ENCODE measurements around the gene RAB30. TPM values are rescaled to one million over a fixed set of nuclear protein-coding genes. Genes with fewer than 3 reads are reported as not detected.
A peak's percentile ranks its signal among the peaks of the same experiment; 100 is the strongest.

Gene RAB30
- total RNA-seq, 2 experiments from 2014 or later, result 11.9 to 14.3 TPM

DNA sequence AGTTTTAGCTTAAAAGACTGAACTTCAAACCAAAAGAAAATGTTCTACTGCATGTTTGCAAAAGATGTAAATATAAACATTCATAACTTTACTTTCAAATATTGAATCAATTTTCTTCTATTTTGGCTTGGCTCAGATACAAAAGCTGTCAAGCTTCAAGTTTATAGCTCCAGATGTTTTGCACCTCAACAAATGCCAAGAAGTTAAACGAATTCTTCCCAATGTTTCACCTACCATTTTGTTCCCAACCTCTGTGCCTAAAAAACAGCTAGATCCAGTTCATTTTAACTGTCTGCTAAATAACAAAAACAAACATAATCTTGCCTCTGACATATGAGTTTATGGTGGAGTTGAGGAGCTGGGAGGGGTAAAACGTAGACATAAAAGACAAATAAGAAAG, 76.5 kb downstream of the RAB30 start:
- Mint-ChIP-seq H3K27me3 (no peaks in the 10 kb centered on the region), H3K9me3 (no peaks in the 10 kb centered on the region), H3K27ac (no peak overlapping the region), H3K4me3 (no peak overlapping the region), H3K4me1 (peaks cover 39% of the 10 kb centered on the region), H3K36me3 (peaks cover 22% of the 10 kb centered on the region)
- DNase-seq (no peak), ATAC-seq (ENCODE audit: low read depth) (no peak)
- POLR2A ChIA-PET, result interaction anchor here (0.6 kb wide), 1 partner anchor 142 kb away, joined by 3 read pairs; no protein-coding TSS in a partner anchor

- Mint-ChIP-seq H3K27me3 (no peaks in the 10 kb centered on the region), H3K4me3 (no peak overlapping the region), H3K36me3 (peaks cover 22% of the 10 kb centered on the region), H3K27ac (no peak overlapping the region), H3K9me3 (no peaks in the 10 kb centered on the region), H3K4me1 (peaks cover 39% of the 10 kb centered on the region)
- DNase-seq (no peak), ATAC-seq (ENCODE audit: low read depth) (no peak)
- POLR2A ChIA-PET, result interaction anchor here (0.6 kb wide), 1 partner anchor 142 kb away, joined by 3 read pairs; no protein-coding TSS in a partner anchor
These were observed 77.0 kb downstream of the RAB30 start for GRCh38 chr11:82994604-82995230.

DNA sequence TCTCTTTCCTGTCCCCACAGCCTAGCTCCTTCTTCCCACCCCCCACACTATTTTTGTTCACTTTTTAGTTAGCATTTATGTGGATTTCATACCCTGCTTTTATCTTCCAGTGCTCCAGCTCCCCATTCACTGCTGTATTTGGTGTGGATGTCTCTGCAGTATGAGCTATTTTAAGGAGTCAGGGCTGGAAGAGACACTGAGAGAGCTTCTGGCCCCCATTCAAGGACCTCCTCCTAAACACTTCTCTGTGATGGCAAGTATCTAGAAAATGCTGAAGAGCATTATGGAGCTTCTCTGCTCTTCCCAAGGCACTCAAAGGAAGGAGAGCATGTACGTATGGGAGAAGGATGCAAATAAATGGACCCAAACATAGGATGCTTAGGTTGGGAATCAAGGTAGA, 79.5 kb downstream of the RAB30 start:
- no peak overlapping the region for H3K27ac Mint-ChIP-seq
- H3K9me3 Mint-ChIP-seq, result no peaks in the 10 kb centered on the region
- no peaks in the 10 kb centered on the region for H3K27me3 Mint-ChIP-seq
- no peak overlapping the region for H3K4me3 Mint-ChIP-seq
- DNase-seq, result no peak
- POLR2A ChIA-PET, result interaction anchor here (0.8 kb wide), 2 partner anchors 21 to 79 kb away, joined by 3 read pairs; partner anchors contain the start of gene RAB30
- H3K4me1 Mint-ChIP-seq, result peaks cover 29% of the 10 kb centered on the region
- peaks cover 23% of the 10 kb centered on the region for H3K36me3 Mint-ChIP-seq
- ATAC-seq (ENCODE audit: low read depth), result no peak

- DNase-seq (no peak), ATAC-seq (ENCODE audit: low read depth) (peak; percentile 33)
- peaks cover 19% of the 10 kb centered on the region for H3K4me1 Mint-ChIP-seq
These were observed 81.9 kb downstream of the RAB30 start for GRCh38 chr11:82989628-82990404.

DNA sequence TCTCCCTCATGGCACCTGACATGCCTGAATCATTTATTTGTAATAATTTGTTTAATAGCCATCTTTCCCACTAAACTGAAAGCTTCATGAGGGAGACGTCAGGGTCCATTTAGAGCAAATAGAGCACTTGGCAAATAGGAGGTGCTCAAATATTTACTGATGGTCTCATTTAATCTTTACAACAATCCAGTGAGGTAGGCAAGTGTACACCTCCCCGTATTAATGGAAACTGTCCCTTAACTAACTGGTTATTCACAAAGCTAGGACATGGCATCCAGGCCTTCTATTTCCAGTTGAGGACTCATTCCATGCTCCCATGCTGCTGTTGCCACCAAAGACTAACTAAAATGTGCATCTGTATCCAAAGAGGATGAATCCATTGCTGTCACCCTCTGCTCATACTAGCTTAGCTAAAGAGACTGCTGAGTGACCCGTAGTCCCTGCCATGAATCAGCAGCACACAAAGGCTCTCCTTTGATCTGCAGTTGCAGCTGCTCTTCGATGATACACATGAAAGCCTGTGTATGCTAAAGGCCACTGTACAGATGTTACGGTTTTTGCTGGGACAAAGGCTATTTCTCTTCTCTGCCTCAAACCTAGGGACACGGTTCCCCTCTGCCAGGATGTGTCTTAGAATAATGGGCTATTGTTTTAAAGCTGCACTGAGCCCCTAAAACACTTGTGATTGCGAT, 82.6 kb downstream of the RAB30 start:
- POLR2A ChIA-PET, result no interaction called here
- Mint-ChIP-seq H3K9me3 (no peaks in the 10 kb centered on the region), H3K27ac (no peak overlapping the region), H3K27me3 (no peaks in the 10 kb centered on the region), H3K4me3 (no peak overlapping the region), H3K36me3 (peaks cover 25% of the 10 kb centered on the region), H3K4me1 (peaks cover 13% of the 10 kb centered on the region)
- DNase-seq (no peak), ATAC-seq (ENCODE audit: low read depth) (no peak)

More at GRCh38 chr11:82989628-82990404, 81.9 kb downstream of the RAB30 start:
- Mint-ChIP-seq H3K36me3 (peaks cover 27% of the 10 kb centered on the region), H3K9me3 (no peaks in the 10 kb centered on the region), H3K27ac (no peak overlapping the region), H3K4me3 (no peak overlapping the region), H3K27me3 (no peaks in the 10 kb centered on the region)
- POLR2A ChIA-PET, result no interaction called here

GRCh38 chr11:82987997-82988396, 83.7 kb downstream of the RAB30 start:
- POLR2A ChIA-PET, result interaction anchor here (0.7 kb wide), 1 partner anchor 103 kb away, joined by 3 read pairs; no protein-coding TSS in a partner anchor
- DNase-seq (no peak), ATAC-seq (ENCODE audit: low read depth) (no peak)
- H3K27me3 Mint-ChIP-seq, result no peaks in the 10 kb centered on the region
- H3K9me3 Mint-ChIP-seq, result no peaks in the 10 kb centered on the region
- peaks cover 7% of the 10 kb centered on the region for H3K4me1 Mint-ChIP-seq
- H3K36me3 Mint-ChIP-seq, result peaks cover 18% of the 10 kb centered on the region
- no peak overlapping the region for H3K4me3 Mint-ChIP-seq
- H3K27ac Mint-ChIP-seq, result no peak overlapping the region

DNA sequence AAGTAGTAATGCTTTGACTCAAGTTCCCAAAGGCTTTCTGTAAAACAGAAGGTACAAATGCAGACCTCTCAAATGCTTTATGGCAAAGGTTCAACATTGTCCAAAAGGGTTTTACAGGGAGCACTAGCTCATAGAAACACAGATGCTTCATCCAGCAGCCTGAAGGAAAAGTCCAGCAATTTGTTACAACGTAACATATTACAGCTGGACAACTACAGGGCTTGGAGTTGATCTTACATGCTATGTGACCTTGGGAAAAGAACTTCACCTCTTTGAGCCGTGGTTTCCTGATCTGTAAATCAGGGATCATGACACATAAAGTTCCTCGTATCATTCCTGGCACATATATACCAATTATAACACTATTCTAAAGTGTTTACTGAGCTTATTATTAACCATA, 85.3 kb downstream of the RAB30 start:
- Mint-ChIP-seq H3K4me1 (peaks cover 4% of the 10 kb centered on the region), H3K27me3 (no peaks in the 10 kb centered on the region), H3K27ac (no peak overlapping the region), H3K9me3 (no peaks in the 10 kb centered on the region), H3K36me3 (peaks cover 22% of the 10 kb centered on the region), H3K4me3 (no peak overlapping the region)
- DNase-seq, result no peak
- ATAC-seq (ENCODE audit: low read depth), result no peak
- POLR2A ChIA-PET, result no interaction called here

DNA sequence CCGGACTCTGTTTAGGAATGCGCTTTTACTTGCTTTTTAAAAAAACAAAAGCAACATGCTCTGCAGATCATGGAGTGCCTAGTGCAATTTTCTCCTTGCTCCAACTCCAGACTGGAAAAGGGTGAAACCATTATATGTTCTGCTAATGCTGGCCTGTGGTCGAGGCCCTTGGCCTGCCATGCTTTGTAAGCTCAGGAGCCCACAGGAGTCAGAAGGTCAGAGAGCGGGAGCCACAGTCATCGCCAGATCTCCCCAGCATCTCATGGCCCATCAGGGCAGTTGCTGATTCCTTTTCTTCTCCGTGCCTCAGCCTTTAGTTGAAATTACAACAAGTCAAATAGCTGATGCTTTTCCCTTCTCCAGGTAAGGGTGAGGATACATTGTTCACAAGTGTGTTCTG, 89.8 kb downstream of the RAB30 start:
- H3K27ac Mint-ChIP-seq, result no peak overlapping the region
- H3K36me3 Mint-ChIP-seq, result peaks cover 31% of the 10 kb centered on the region
- POLR2A ChIA-PET, result no interaction called here
- no peak overlapping the region for H3K4me3 Mint-ChIP-seq
- H3K9me3 Mint-ChIP-seq, result no peaks in the 10 kb centered on the region
- no peak for ATAC-seq (ENCODE audit: low read depth)
- DNase-seq, result no peak
- H3K27me3 Mint-ChIP-seq, result no peaks in the 10 kb centered on the region
- peaks cover 19% of the 10 kb centered on the region for H3K4me1 Mint-ChIP-seq

DNA sequence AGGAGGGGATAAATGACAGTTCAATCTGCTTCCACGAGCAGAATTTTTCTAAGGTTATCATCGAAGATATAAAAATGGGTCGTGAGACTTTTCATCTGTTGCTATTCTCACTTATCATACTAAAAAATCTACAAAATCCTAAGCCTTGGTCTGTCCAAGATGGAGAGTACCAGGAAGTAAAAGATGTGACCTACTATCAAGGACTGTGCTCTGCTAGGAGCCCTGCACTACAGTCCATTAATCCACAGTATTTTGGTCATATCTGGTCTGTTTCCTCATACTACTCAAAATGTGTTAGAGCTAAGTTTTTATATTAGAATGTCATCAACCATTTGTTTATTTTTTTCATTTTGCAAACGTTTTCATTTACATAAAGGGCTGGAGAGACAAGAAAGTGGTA, 90.8 kb downstream of the RAB30 start:
- no peak for ATAC-seq (ENCODE audit: low read depth)
- H3K4me1 Mint-ChIP-seq, result peaks cover 19% of the 10 kb centered on the region
- no peak overlapping the region for H3K27ac Mint-ChIP-seq

GRCh38 chr11:82980292-82980691, 91.4 kb downstream of the RAB30 start:
- no peak for DNase-seq
- H3K27me3 Mint-ChIP-seq, result no peaks in the 10 kb centered on the region
- peaks cover 19% of the 10 kb centered on the region for H3K4me1 Mint-ChIP-seq
- ATAC-seq (ENCODE audit: low read depth), result no peak
- no peak overlapping the region for H3K4me3 Mint-ChIP-seq
- no peak overlapping the region for H3K27ac Mint-ChIP-seq
- no peaks in the 10 kb centered on the region for H3K9me3 Mint-ChIP-seq
- H3K36me3 Mint-ChIP-seq, result peaks cover 31% of the 10 kb centered on the region
- POLR2A ChIA-PET, result no interaction called here

More for the DNA sequence above, 90.8 kb downstream of the RAB30 start:
- H3K36me3 Mint-ChIP-seq, result peaks cover 32% of the 10 kb centered on the region
- no peak for DNase-seq
- no peak overlapping the region for H3K4me3 Mint-ChIP-seq
- H3K9me3 Mint-ChIP-seq, result no peaks in the 10 kb centered on the region
- H3K27me3 Mint-ChIP-seq, result no peaks in the 10 kb centered on the region
- POLR2A ChIA-PET, result no interaction called here

- DNase-seq, result no peak
- Mint-ChIP-seq H3K9me3 (no peaks in the 10 kb centered on the region), H3K27ac (no peak overlapping the region), H3K27me3 (no peaks in the 10 kb centered on the region), H3K4me1 (peaks cover 19% of the 10 kb centered on the region), H3K4me3 (no peak overlapping the region), H3K36me3 (peaks cover 30% of the 10 kb centered on the region)
- ATAC-seq (ENCODE audit: low read depth), result no peak
- POLR2A ChIA-PET, result no interaction called here
These were observed 91.9 kb downstream of the RAB30 start for GRCh38 chr11:82979824-82980223.

GRCh38 chr11:82978422-82979099, 93.1 kb downstream of the RAB30 start:
- DNase-seq (no peak), ATAC-seq (ENCODE audit: low read depth) (peak; percentile 88)
- peaks cover 21% of the 10 kb centered on the region for H3K4me1 Mint-ChIP-seq
- H3K4me3 Mint-ChIP-seq, result peak overlapping the region; percentile 2
- H3K9me3 Mint-ChIP-seq, result no peaks in the 10 kb centered on the region
- POLR2A ChIA-PET, result interaction anchor here (1.2 kb wide), 1 partner anchor 77 kb away, joined by 3 read pairs; the partner anchor contains the start of gene DDIAS
- peaks cover 25% of the 10 kb centered on the region for H3K36me3 Mint-ChIP-seq
- no peaks in the 10 kb centered on the region for H3K27me3 Mint-ChIP-seq
- H3K27ac Mint-ChIP-seq, result no peak overlapping the region

- Mint-ChIP-seq H3K36me3 (peaks cover 20% of the 10 kb centered on the region), H3K27me3 (no peaks in the 10 kb centered on the region), H3K27ac (no peak overlapping the region), H3K4me3 (no peak overlapping the region), H3K4me1 (peaks cover 25% of the 10 kb centered on the region), H3K9me3 (no peaks in the 10 kb centered on the region)
- ATAC-seq (ENCODE audit: low read depth), result no peak
- POLR2A ChIA-PET, result no interaction called here
- DNase-seq, result no peak
These were observed 94.9 kb downstream of the RAB30 start for GRCh38 chr11:82976786-82977185.
